HG03066 (cell line): ENCODE data around the gene ESPN.

ENCODE experiments used
- ATAC-seq: cut with Tn5 transposase; IDR thresholded peaks from one replicate; pipeline ENCODE4 v1.9.1; 2021; ENCODE audit warnings: low read depth; ENCODE audit not compliant: unreplicated experiment

The ESPN gene

DNA sequence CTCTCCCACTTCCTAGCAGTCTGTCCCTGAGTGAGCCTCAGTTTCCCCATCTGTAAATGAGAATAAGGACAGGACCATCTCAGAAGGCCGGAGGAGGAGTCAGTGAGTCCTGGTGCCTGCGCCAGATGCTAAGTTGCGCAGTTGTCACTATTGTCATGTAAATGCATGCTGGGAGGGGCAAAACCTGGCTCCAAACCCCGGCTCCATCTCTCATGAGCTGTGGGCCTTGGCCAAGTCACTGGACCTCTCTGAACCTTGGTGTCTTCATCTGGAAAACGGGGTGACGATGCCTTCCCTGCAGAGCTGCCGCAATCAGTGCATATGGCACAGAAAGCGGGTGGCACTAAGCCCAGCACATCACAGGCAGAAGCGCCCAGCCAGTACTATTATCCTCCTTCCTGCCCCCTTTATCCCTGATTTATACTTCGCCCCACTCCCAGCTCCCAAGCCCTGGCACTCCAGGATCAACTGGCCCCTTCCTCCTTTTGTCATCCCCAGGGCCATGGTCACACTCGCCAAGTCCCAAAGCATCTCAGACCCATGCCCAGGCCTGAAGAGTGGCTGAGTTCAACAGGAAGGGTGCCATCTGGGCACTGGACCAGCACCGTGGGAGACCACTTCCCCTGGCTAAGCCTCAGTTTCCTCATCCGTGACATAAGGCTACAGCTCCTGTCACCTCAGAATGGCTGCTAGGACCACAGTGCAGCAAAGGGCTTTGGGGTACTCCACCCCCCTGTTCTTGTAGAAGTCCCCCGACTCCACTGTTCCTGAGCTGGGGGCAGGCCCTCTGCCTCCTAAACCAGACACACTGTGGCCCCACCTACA lies 71.2 kb downstream of the ESPN start:
- ATAC-seq = no peak

GRCh38 chr1:6496365-6496721 lies 71.8 kb downstream of the ESPN start:
- ATAC-seq = no peak

- ATAC-seq = no peak
Measured at GRCh38 chr1:6496890-6497214, 72.3 kb downstream of the ESPN start.

- ATAC-seq = no peak
Measured at GRCh38 chr1:6497215-6497866, 72.8 kb downstream of the ESPN start.

GRCh38 chr1:6497867-6498575 lies 73.4 kb downstream of the ESPN start:
- no peak for ATAC-seq

DNA sequence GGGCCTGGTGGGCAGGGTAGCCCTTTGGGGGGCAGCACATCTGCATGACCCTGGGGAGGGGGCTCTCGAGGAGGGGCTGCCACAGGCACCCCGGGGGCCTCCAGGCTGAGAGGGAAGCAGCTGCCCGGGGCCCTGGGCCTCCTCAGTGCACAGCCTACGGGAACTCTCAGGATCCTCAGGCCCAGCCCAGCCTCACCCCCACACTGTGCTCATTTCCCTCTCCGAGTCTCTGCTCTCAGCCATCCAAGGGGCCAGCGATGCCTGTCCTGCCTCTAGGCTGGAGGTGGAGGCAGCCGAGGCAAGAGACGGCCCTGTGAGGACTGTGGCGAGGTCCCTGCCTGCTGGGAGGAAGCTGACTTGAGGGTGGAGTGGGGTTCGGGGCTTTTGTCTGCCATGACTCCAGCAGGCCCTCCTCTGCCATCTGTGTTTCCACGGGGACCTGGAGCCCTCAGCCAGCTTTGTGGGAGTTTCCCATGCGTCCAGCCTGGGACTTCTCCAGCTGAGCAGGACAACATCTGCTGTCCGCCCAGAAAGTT lies 74.1 kb downstream of the ESPN start:
- no peak for ATAC-seq

DNA sequence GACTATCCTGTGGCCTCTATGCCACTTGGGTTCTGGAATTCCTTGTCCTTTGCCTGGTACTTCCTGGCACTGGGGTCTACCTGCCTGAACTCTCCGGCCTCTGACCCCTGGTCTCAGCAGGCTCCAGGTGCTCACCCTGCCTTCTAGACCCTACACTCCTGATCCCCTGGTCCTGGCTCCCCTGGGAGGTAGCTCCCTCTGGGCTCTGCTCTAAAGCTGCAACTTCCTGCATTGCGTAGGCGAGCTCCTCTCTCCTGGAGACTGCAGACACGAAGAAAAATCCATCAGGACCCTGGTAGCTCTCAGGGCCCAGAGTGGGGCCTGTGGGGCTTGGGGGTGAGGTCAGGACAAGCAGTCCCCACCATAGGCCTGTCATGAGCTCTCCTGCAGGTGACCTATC lies 74.7 kb downstream of the ESPN start:
- no peak for ATAC-seq

- ATAC-seq = no peak
Measured at GRCh38 chr1:6500544-6501278, 76.1 kb downstream of the ESPN start.

DNA sequence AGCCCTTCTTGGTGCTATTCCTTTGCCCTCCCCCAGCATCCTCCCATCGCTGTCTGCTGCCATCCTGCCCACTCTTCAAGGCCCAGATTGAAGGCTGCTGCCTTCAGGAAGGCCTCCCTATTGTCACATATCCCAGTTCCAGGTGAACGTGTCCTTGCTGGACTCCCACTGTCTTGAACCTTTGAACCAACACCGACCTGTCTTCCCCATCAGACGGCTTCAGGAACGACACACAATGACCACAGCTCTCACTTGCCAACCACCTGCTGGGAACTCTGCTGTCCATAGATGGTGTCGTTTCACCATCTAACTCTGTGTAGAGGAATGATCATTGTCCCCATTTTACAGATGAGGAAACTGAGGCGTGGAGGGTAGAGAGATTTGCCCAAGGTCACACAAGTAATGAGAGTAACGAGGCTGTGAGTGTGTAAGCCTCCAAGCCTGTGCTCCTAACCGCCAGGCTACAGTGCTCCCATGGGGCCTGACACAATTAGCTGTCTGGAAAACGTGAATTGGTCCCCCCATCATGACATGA lies 76.8 kb downstream of the ESPN start:
- ATAC-seq = no peak

- no peak for ATAC-seq
Measured at GRCh38 chr1:6502000-6502891, 77.7 kb downstream of the ESPN start.

GRCh38 chr1:6503884-6504602 lies 79.5 kb downstream of the ESPN start:
- no peak for ATAC-seq

GRCh38 chr1:6504887-6505286 lies 80.3 kb downstream of the ESPN start:
- no peak for ATAC-seq

- ATAC-seq = no peak
Measured at GRCh38 chr1:6505367-6506209, 81.0 kb downstream of the ESPN start.

DNA sequence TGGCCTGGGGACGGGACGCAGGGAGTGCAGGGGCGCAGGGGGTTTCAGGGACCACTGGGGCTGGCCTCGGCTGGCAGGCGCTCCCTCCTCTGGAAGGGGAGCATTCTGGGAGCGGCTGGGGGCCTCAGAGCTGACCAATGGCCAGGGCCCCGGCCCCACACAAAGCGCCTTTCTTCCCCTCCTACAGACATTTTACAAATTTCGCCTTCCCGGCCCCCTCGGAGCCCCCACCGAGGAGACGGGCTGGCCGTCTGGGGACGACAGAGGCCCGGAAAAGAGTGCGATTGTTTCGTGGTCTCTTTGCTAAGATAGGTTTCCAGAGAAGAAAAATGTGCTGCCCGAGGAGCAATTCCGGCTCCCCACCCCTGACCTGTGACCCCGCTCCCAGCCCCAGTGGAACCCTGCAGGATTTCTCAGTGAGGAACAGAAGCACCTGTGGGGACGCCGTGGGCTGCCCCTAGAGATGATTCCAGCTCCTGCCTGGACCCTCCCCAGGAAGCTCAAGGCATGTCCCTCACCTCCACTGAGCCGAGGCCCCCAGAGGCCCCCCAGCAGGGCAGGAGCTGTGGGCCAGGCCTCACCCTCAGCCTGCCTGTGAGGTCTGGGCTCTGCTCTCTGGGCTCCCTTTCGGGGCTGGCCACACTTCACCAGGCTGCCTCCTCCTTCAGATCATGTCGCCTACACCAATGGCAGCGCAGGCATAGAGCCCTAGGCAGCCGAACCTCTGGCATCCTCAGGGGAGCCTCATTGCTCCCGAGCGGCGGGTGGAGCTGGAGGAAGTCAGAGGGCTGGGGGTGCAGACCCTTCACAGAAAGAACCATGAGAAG lies 81.8 kb downstream of the ESPN start:
- no peak for ATAC-seq

GRCh38 chr1:6507037-6507428 lies 82.5 kb downstream of the ESPN start:
- no peak for ATAC-seq

DNA sequence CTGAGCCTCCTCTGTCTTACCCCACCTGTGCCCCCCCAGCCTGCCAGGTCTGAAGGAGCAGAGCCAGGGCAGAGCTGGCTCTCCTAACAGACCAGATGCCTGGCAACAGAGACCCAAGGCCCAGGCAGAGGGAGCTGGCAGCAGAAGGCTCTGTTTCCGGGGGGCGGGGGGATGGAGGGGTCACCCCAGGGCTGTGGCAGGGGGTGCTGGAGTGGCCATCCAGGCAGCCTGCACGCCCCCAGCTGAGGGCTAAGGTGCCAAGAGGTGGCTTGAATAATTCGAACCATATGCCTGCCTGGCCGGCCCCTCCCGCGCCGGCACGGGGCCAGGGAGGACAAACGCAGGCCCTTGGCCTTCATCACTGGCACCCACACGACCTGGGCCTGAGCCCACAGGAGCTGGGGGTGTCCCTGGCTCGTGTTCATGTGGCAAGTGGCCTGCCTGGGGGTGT lies 82.9 kb downstream of the ESPN start:
- ATAC-seq = no peak

DNA sequence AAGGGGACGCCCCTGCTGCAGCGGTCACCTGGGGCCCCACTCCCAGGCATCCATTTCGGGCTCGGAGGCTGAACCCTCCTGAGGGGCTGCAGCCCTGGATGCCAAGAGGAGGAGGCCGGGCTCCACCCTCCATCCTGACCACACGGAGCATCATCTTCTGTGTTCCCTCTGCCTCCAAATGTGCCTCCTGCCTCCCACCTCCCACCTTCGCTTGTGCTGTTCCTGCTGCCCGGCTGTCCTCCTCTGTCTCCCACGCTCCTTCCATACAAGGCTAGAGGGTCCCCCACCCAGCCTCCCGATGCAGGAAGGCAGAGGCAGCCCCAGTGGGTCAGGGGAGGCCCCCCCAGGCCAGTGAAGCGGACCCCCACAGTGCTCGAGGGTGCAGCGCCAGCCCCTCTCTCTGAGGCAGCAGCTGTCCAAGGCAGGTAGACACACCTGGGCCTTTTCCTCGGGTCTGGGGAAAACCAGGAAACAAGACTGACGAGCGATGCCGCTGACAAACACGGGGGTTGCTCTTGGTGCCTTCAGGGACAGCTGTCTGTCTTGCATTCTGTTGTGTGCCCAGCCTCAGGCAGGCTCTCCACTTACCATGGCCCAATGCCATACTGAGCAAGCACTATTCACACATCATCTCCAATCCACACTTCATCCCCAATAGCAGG lies 83.7 kb downstream of the ESPN start:
- ATAC-seq = no peak
